Subcutaneous abdominal adipose tissue (tissue), 5 donors: Measurements from ENCODE around the gene DHFR.
A peak's percentile ranks its signal among the peaks of the same experiment; 100 is the strongest.
"Not testable (repeated sequence)": the region's sequence is repeated elsewhere in the genome, so short reads cannot be mapped to it uniquely, and the experiment has no call there.

Experiments
- H3K27ac ChIP-seq: one replicate; pipeline ENCODE4 v1.7.0; 2013; ENCODE audit warnings: low read depth, mild to moderate bottlenecking, inconsistent platforms, low read length, moderate library complexity
- H3K27me3 ChIP-seq, 5 donors: one replicate each; pipeline ENCODE4 v1.7.0; 2013; ENCODE audit warnings: low read length in 5 of 5, inconsistent platforms in 1 of 5; ENCODE audit not compliant: control insufficient read depth in 5 of 5, insufficient read depth in 4 of 5
- H3K36me3 ChIP-seq, 5 donors: one replicate each; pipeline ENCODE4 v1.7.0; 2013; ENCODE audit warnings: low read length in 5 of 5; ENCODE audit not compliant: control insufficient read depth in 5 of 5, insufficient read depth in 5 of 5
- H3K4me1 ChIP-seq, 5 donors: one replicate each; pipeline ENCODE4 v1.7.0; 2013; ENCODE audit warnings: low read length in 5 of 5, mild to moderate bottlenecking in 3 of 5, moderate library complexity in 1 of 5; ENCODE audit not compliant: control insufficient read depth in 5 of 5, insufficient read depth in 5 of 5
- H3K4me3 ChIP-seq, 5 donors: one replicate each; pipeline ENCODE4 v1.7.0; 2013; ENCODE audit warnings: low read length in 5 of 5, low read depth in 1 of 5
- H3K9ac ChIP-seq, 5 donors: one replicate each; pipeline ENCODE4 v1.7.0; 2013; ENCODE audit warnings: low read length in 5 of 5, mild to moderate bottlenecking in 4 of 5, moderate library complexity in 3 of 5
- H3K9me3 ChIP-seq, 5 donors: one replicate each; pipeline ENCODE4 v1.7.0; 2013; ENCODE audit warnings: low read length in 5 of 5; ENCODE audit not compliant: control insufficient read depth in 5 of 5
- donor health status: healthy.
- donor health status: healthy.
- donor health status: healthy.
- donor health status: healthy.
- donor health status: healthy.

The DHFR gene

DNA sequence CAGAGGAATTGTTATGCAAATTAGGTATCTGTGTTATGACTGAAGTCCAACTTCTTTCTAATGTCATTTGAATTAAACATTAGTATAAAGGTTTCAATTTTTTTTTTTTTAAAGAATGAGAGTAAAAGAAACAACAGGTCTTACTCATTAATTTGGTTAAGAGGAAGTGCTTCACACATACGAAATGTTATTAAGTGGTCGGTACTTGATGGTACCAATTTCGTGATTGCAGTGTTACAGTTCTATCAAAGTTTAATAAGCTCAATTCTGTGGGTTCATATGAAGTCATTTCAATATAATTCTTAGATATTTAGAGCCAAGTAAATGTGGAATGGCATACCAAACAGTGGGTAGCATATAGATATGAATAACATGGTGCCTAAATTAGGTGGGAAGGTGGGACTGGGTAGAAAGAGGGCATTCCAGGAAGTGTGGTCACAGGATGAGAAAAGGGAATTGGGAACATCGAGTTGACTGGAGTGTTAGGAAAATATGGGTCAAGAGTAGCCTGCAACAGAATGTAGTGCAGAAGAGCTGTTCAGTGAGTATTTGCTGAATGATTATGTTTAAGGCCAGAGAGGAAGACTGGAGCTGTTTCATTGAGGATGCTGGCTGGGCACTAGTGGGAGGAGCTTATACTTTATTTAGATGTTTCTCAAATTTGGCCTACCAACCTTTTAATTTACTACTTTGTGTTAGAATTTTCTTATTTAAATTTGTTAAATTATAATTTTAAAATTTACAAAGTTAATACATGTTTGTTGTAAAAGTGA lies 34.1 kb upstream of the DHFR start:
- Histone ChIP-seq H3K36me3 (peaks cover 0 to 20% (median 2%) of the 10 kb centered on the region in 5 donors), H3K27me3 (no peaks in the 10 kb centered on the region), H3K4me3 (no peak overlapping the region), H3K27ac (no peak overlapping the region), H3K9ac (no peak overlapping the region), H3K9me3 (no peaks in the 10 kb centered on the region), H3K4me1 (peaks cover 0 to 3% (median 0%) of the 10 kb centered on the region in 5 donors)

GRCh38 chr5:80686757-80687156 lies 32.0 kb upstream of the DHFR start:
- Histone ChIP-seq H3K27me3 (no peaks in the 10 kb centered on the region), H3K9me3 (no peaks in the 10 kb centered on the region), H3K36me3 (peaks cover 0 to 28% (median 0%) of the 10 kb centered on the region in 5 donors), H3K27ac (no peak overlapping the region), H3K4me1 (peaks cover 0 to 3% (median 0%) of the 10 kb centered on the region in 5 donors), H3K9ac (no peak overlapping the region), H3K4me3 (no peak overlapping the region)

GRCh38 chr5:80676706-80677105 lies 21.9 kb upstream of the DHFR start:
- Histone ChIP-seq H3K36me3 (peaks cover 27 to 54% (median 44%) of the 10 kb centered on the region in 5 donors), H3K4me3 (no peak overlapping the region), H3K9me3 (no peaks in the 10 kb centered on the region), H3K9ac (no peak overlapping the region), H3K4me1 (peaks cover 0 to 2% (median 0%) of the 10 kb centered on the region in 5 donors), H3K27ac (no peak overlapping the region), H3K27me3 (no peaks in the 10 kb centered on the region)

DNA sequence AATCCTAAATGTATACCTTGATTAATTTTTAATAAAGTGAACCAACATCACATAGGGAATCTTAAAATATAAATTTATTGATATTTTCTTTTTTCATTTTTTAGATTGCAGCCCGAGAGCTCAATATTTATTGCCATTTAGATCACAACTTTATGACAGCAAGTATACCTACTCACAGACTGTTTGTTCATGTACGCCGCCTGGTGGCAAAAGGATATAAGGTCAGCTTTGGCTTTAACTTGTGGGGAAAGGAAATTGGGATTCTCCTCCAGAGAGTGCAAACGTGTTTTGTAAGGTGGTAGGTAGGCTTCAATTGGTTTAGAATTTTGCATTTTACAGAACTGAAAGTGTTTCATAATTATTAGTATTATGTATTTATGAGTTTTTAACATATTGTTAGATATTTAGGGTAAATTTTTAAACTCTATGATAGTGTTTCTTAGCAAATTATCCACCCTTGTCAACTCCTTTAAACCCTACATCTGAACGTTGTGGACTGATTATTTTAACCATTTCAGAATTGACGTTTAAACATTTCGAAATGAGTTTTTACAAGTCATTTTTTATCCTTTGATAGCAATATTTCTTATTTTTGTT lies 17.5 kb upstream of the DHFR start:
- no peaks in the 10 kb centered on the region for H3K9me3 ChIP-seq
- no peaks in the 10 kb centered on the region for H3K27me3 ChIP-seq
- H3K4me1 ChIP-seq, result peaks cover 0 to 30% (median 17%) of the 10 kb centered on the region in 5 donors
- no peak overlapping the region for H3K9ac ChIP-seq
- peaks cover 22 to 54% (median 33%) of the 10 kb centered on the region in 5 donors for H3K36me3 ChIP-seq
- H3K27ac ChIP-seq, result no peak overlapping the region
- H3K4me3 ChIP-seq, result no peak overlapping the region

DNA sequence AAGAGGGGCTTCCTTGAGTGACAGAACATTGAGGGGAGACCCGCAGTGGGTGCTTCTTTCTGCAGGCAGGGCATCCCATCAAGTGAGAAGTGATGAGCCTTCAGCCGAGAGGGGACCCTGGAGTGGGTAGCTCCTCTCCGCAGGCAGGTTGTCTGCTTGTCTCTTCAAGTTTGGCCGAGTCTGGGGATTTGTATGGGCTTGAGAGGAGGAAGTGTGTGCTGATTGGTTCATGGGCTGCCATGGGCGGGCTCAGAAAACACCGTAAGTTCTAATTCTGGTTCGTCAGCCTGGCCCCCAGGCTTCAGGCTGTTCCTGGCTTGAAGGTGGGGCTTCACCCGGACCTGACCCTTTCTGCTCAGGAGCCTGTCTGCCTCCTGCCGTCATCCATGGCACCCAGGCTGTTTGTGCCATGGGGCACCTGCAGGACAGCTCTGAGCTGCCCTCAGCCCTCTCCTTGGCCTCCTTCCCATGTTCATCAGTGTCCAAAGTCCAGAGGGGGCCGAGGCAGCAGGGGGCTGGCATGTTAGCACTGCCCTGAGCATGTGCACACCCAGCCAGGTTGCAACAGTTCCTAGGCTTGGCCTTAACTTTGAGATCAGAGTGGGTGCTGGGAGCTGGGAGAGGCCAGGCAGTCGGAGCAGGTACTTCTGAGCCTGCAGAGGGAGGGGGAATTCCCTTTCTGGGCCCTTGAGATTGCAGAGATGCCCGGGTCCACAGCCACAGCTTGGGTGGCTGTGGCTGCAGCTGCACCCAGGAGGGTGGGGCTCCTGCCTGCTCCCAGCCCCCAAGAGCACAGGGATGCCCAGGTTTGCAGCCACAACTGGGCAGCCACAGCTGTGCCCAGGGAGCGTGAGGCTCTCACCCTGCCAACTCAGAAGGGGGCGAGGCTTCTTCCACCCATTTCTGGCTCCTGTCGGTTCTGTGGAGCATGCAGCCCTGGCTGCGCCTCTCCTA lies 13.5 kb upstream of the DHFR start:
- H3K27me3 ChIP-seq, result no peaks in the 10 kb centered on the region
- peaks cover 13 to 46% (median 24%) of the 10 kb centered on the region in 5 donors for H3K36me3 ChIP-seq
- no peak overlapping the region for H3K9ac ChIP-seq
- H3K27ac ChIP-seq, result peak overlapping the region; percentile 87
- H3K9me3 ChIP-seq, result no peaks in the 10 kb centered on the region
- no peak overlapping the region for H3K4me3 ChIP-seq
- H3K4me1 ChIP-seq, result peaks cover 0 to 54% (median 31%) of the 10 kb centered on the region in 5 donors

DNA sequence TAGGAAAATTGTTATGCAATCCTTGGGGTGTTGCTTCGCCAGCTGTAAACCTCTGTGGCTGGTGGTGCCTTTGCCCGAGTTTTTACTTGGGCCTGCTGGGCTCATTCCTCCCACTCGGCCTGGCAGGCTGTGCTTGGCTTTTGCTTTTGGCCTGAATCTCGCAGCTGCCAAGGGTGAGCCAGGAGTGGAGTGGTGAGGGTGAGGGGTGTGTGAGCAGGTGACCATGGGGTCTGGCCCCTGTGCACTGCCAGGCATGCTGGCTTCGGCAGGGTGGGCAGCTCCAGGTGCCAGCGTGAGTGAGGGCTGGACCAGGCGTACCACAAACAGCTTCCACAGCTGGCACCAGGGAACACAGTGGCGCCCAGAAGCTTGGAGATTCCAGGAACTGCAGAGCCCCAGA lies 12.6 kb upstream of the DHFR start:
- Histone ChIP-seq H3K4me1 (peaks cover 0 to 57% (median 31%) of the 10 kb centered on the region in 5 donors), H3K9ac (no peak overlapping the region), H3K4me3 (no peak overlapping the region), H3K9me3 (no peaks in the 10 kb centered on the region), H3K27me3 (no peaks in the 10 kb centered on the region), H3K36me3 (peaks cover 5 to 39% (median 18%) of the 10 kb centered on the region in 5 donors), H3K27ac (peak overlapping the region; percentile 87)

GRCh38 chr5:80665057-80665456 lies 10.3 kb upstream of the DHFR start:
- peaks cover 5 to 46% (median 26%) of the 10 kb centered on the region in 5 donors for H3K36me3 ChIP-seq
- H3K4me3 ChIP-seq, result no peak overlapping the region
- H3K9me3 ChIP-seq, result no peaks in the 10 kb centered on the region

DNA sequence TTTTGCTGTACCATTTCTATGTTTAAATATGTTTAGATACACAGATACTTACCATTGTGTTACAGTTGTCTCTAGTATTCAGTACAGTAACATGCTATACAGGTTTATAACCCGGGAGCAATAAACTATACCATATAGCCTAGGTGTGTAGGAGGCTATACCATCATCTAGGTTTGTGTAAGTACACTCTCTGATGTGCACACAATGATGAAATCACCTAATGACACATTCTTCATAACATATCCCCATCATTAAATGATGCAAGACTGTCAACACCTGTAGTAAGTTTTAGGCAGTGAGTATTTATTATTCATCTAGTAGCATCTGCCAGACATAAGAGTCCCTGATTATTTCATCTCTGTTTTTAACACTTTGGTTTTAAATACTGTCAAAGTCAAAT lies 7.3 kb upstream of the DHFR start:
- H3K9ac ChIP-seq, result no peak overlapping the region
- peaks cover 5 to 38% (median 21%) of the 10 kb centered on the region in 5 donors for H3K36me3 ChIP-seq

More at GRCh38 chr5:80665057-80665456, 10.3 kb upstream of the DHFR start:
- peak overlapping the region in 1 of 5 donors; percentile 4 for H3K9ac ChIP-seq
- H3K27me3 ChIP-seq, result no peaks in the 10 kb centered on the region
- H3K27ac ChIP-seq, result peak overlapping the region; percentile 42
- peaks cover 3 to 68% (median 43%) of the 10 kb centered on the region in 5 donors for H3K4me1 ChIP-seq

DNA sequence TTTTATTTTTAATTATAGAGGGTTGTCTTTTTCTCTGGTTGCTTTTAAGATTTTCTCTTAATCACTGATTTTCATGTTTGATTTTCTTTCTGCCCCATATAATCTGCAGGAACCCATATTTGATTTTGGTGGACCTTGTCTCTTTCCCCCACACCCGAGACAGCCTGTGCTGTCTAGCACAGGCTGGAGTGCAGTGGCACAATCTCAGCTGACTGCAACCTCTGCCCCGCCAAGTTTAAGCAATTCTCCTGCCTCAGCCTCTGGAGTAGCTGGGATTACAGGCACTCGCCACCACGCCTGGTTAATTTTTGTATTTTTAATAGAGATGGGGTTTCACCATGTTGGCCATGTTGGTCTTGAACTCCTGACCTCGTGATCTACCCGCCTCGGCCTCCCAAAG lies 5.9 kb upstream of the DHFR start:
- H3K9me3 ChIP-seq, H3K4me3 ChIP-seq, H3K27me3 ChIP-seq: not testable (repeated sequence)
- H3K9ac ChIP-seq, result peak overlapping the region in 1 of 5 donors; percentile 35
- peaks cover 1 to 69% (median 25%) of the 10 kb centered on the region in 5 donors for H3K4me1 ChIP-seq
- H3K36me3 ChIP-seq, result peaks cover 2 to 38% (median 17%) of the 10 kb centered on the region in 5 donors
- peak overlapping the region; percentile 80 for H3K27ac ChIP-seq

More for the DNA sequence above, 7.3 kb upstream of the DHFR start:
- Histone ChIP-seq H3K27ac (peak overlapping the region; percentile 80), H3K4me1 (peaks cover 0 to 70% (median 25%) of the 10 kb centered on the region in 5 donors), H3K27me3 (no peaks in the 10 kb centered on the region), H3K4me3 (no peak overlapping the region), H3K9me3 (no peaks in the 10 kb centered on the region)
